Measurements from ENCODE around the gene MXD4.

Gene MXD4

DNA sequence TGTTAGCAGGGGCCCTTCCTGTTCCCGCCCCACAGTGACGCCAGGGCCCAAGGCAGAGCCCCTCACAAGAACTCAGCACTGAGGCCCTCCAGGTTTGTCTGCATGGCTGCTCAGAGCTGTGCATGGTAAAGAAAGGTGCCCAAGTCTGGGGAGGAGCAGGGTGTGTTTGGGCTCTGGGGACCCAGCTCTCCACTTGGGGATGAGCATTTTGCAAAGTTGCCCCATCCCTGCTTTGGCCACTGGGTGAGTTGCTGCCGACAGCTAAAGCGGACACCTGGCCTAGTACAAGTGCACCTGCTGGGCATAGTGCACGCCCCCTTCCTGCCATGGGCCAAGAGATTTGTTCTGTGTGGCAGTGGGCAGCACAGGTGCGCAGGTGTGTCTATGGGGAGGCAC lies 2.0 kb upstream of the MXD4 start:
- DNase-seq (ENCODE audit: low spot score), result no peak

DNA sequence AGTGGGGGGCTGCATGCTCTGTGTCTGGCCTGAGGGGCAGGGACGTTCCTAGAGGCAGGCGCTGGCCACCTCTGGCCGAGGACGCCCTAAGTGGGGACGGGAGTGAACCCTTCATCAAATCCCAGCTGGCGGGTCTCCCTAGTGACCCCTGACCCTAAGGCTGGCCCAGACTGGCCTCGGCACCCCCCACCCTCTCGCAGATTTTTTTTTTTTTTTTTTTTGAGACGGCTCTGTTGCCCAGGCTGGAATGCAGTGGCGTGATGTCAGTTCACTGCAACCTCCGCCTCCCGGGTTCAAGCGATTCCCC lies 988 bp upstream of the MXD4 start:
- no peak for DNase-seq (ENCODE audit: low spot score)

DNA sequence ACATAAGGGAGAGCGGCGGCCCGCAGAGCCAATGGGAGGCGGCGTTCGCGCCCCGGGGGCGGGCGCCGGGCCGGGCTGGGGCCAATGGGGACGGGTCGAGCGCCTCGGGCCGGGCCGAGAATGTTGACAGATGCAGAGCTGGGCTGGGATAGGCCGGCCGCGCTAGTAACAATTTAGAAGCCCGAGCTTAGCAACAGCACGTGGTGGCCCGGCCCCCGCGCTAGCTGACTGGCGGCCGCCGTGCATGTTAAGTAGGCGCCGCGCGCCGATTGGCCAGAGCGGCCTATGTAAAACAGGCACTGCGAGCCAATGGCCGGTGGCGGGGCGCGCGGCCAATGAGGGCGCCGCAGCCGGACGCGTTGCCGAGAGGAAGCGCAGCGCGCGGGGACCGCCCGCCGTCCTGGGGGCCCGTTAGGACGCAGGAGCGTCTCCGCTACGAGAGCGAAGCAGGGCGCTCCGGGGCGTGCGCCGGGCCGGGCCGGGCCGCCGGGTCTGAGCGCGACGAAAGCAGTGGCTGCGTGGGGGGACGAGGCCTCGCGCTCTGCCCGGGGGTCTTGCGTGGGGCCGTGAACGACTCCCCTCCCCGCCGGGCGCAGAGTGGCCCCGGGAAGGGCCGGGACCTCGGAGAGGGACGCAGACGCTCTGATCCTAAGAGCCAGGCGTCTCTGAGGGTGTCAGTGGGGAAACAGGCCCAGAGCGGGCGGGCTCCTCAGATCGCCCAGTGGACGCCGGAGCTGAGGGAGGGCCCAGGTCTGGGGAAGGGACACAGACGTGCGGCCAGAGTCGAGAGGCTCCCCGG lies 435 bp upstream of the MXD4 start:
- peak; percentile 100 for DNase-seq (ENCODE audit: low spot score)

DNA sequence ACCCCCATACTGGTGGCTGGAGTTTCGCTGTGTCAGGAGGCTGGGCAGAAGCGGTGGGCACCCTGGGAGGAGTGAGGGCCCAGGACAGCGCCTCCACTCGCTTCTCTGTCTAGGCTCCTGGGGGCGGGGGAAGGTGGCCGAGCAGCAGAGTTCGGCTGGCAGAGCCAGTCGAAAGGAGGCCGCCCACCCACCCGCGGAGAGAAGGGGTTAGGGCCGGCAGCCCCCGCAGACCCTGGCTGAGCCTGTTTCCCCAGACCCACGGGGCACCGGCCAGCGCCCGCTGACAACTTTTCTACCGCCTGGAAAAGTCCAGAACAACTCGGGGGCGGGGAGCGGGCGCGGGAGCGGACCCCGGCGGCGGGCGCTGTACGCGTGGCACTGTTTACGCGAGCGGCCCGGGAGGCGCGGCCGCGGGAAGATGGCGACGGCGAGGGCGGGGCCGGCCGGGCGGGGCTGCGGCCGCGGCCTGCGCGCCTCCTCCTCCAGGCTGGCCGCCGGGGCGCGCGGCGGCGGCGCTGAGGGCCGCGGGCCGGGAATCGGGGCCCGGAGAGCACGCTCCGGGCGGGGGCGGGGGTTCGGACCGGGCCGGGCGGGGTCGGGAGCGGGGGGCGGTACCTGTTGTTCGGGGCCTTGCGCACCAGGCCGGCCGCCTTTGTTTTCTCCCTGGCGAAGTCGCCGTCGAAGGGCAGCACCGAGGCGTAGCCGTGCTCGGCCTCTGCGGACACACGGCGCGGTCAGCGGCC lies 628 bp downstream of the MXD4 start:
- peak; percentile 61 for DNase-seq (ENCODE audit: low spot score)

DNA sequence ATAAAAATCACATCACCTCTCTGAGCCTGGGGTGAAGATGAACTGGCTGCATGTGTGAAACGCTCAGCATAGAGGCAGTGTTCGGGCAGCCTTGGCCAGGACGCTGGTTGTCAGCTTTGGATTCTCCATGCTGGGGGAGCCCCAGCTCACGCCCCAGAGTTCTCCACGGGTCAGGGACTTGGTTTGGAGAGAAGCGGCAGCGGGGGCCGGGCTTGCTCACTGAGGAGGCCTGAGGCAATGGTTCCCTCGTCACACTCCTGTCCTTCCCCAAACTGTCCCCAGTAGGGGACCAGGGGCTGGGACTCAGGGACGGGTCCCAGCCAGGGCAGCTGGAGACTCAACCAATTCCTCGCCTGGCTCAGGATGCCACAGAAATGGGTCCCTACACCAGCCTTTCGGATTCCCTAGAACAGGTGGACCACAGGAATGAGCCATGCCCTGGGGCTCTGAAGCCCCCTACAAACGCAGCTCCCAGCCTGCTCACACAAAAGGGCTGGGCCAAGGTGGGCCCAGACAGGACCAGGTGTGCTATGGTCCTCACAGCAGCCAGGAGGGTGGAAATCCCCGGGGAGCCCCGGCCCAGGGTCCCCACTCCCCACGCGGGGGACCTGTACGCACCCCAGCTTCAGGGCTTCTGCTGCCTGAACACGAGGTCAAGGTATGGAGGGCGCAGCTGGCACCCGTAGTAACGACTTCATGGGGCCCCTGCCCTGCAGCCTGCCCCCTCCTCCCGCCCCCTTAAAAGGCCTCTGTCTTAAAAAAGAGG lies 1.4 kb downstream of the MXD4 start:
- DNase-seq (ENCODE audit: low spot score), result peak; percentile 11

DNA sequence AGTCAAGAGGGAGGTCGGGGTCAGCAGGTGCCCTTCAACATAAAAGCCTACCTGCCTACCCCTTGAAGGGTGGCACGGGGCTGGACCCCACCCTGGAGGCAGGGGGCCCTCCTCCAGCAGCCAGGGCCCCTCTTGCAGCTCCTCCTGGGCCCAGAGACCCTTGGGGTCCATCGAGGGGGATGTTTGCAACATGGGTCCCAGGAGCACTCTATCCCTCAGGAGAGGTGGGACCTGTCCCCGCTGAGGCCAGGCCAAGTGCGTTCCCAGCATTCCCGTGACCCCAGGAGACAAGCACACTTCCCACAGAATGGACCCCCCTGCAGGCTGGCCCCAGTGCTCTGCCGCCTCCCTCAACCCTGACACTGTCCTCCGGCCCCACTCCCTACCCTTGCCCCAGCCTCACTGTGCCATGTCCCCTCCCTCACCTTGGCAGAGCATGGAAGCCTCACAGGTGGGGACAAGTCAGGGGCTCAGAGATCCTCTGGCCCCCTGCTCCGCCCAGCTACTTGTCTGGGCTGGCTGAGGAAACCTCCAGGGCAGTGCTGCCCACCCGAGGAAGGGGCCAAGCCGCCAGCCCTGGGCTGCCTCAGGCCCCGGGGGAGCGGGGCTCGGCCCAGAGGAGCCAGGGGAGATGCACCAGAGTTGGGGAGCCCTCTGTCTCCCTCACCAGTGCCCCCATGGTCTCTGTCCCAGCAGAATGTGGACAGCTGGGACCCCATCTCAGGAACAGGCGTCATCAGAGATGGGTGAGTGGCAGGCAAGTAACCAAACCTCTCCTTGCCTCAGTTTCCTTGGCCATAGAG lies 2.2 kb downstream of the MXD4 start:
- no peak for DNase-seq (ENCODE audit: low spot score)

DNA sequence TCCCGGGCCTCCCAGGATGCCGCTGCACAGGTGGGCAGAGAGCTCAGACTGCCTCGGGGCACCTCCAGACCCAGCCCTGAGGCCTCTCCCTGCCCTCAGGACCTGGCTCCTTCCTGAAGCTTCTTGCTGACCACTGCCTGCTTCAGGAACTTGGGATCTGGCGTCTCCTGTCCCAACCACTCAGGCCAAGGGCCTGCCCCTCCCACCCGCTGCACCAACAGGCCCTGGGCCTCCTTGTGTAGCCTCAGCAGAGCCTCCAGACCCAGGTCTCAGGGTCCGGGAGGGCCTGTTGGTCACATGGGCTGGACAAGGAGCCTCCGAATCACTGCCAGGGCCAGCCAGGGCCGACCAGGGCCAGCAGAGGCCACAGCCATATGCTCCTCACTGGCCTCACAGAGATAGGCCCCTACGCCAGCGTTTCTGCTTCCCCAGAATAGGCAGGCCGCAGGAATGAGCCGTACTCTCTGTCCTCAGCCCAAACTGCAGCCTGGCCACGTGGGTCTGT lies 2.8 kb downstream of the MXD4 start:
- no peak for DNase-seq (ENCODE audit: low spot score)

DNA sequence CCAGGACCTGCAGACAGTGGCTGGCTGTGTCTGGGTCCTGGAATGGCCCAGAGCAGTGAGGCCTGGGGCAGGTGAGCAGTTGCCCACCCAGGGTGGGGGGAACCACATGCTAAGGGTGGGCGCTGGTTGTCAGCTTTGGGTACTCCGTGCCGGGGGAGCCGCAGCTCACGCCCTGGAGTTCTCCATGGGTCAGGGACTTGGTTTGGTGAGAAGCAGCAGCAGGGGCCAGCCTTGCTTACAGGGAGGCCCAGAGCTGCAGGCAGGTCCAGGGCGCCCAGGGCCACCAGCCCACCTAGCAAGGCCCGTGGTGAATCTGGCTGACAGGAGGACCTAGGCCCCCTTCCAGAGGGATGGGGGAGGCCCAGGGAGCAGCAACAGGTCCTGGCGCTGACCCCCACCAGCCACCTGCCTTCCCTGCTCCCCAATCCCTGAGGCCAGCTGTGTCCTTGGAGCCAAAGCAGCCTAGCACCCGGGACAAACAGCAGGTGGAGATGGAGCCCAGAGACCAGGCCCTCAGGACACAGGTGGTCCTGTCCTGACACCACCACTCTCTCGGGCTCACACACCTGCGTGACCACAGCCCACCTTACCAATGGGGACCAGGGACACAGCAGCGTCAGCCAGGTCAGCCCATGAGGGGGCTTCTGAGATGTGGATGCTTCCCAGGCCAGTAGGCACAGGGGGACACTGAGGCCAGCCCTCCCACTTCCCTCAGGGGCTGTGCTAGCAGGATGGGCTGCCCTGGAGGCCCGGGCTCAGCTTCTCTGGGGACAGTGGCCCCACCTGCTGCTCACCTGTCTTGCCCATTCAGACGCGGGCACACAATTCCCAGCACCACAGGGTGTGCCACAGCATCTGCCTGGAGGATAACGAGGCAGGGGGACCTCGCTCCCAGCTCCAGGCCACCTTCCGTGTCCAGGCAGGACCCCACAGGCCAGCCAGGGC lies 3.5 kb downstream of the MXD4 start:
- no peak for DNase-seq (ENCODE audit: low spot score)

DNA sequence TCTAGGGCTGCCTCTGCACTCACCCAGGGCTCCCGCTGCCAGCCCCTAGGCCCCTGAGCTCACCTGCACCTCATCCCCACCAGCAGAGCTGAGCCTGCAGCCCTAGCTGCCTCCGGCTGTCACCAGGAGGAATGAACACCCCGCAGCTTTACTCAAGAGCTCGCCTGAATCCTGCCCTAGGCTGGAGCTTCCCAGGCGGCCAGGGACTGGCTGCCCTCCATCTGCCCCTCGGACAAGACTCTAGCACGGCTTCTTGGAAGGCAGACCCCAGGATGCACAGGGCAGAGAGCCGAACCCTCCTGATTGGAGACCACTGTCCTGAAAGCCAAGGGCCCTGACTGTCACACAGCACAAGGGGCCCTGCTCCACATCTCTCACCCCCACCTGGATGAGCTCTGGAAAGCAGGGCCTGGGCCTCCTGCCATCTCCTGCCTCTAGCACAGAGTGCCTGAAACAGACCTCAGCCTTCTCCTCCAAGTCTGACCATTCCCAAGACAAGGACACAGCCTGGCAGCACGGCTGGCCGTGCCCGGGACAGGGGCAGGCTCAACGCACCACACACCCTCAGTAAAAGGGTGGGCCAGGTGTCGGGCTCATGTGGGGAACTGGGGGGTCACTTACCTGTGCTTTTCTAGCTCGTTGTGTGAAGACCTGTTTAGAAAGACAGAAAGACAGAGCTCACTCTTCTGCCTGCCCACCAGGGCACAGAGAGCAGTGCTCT lies 4.4 kb downstream of the MXD4 start:
- DNase-seq (ENCODE audit: low spot score), result no peak

DNA sequence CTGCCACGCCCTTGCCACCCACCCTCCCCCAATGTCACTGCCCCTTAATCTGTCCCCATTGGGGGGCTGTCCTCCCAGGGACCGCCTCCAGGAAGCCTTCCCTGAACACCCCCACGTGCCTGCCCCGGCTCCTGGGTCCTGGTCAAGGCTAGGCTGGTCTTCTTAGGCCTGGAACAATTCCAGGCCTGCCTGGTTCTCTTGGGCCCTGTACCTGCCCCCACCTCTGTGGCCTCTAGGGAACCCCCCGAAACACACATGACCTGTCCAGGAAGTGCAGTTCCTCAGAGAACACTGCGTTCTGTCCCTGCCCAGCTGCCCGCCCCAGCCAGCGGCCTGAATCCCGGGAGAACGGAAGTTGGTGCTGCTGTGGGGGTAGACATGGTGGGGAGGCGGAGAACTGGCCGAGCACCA lies 5.1 kb downstream of the MXD4 start:
- no peak for DNase-seq (ENCODE audit: low spot score)

DNA sequence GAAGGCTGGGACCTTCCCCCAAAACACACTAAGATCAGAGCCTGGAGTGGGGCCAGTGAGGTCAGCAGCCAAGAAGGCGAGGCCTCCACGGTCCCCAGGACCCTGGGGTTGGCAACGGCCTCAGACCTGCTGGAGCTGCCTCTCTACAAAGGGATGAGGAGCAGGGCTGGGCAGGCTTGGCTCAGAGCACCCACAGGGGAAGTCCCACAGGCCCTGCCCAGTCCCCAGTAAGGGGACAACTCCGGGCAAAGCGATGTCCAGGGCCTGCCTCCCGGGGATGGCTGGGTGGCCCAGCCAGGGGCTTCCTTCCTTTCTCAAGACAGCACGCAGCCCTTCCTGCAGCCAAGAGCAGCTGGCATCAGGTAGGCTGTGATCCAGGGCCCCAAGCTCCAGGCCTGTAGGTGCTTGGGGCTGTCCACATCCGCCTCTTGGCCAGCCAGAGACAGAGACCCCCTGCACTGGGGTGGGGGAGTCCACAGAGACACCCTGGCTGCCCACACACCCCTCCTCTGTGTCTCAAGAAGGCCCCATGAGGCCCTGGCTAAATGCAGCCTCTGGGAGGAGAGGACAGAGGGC lies 5.7 kb downstream of the MXD4 start:
- DNase-seq (ENCODE audit: low spot score), result no peak

DNA sequence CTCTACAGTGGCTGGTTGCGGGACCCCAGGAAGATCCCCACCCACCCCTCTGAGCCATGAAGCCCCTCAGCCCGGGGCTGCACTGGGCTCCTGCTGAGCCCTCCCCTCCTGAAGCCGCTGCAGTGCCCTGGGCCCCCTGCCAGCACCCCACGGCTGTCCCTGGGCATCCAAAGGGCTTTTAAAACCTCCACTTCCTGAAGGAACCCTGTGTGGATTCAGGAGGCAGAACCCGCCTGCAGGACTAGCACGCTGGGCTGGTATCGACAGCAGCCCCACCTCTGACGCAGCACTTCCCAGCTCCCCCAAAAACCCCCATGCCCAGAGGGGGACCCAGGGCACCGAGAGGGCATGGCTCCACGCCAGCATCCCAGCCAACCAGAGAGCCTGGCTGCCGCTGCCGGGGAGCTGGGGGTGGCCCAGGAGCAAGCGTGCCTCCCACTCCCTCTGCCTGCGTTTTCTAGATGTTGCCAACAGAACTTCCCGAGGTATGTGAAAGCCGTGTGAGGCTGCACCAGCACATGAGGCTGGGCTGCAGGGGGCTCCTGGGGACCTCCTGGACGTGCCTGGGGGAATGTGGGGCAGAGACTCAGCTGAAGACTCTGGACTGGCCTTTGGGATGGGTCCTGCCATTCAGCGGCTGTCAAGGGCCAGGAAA lies 6.3 kb downstream of the MXD4 start:
- no peak for DNase-seq (ENCODE audit: low spot score)

DNA sequence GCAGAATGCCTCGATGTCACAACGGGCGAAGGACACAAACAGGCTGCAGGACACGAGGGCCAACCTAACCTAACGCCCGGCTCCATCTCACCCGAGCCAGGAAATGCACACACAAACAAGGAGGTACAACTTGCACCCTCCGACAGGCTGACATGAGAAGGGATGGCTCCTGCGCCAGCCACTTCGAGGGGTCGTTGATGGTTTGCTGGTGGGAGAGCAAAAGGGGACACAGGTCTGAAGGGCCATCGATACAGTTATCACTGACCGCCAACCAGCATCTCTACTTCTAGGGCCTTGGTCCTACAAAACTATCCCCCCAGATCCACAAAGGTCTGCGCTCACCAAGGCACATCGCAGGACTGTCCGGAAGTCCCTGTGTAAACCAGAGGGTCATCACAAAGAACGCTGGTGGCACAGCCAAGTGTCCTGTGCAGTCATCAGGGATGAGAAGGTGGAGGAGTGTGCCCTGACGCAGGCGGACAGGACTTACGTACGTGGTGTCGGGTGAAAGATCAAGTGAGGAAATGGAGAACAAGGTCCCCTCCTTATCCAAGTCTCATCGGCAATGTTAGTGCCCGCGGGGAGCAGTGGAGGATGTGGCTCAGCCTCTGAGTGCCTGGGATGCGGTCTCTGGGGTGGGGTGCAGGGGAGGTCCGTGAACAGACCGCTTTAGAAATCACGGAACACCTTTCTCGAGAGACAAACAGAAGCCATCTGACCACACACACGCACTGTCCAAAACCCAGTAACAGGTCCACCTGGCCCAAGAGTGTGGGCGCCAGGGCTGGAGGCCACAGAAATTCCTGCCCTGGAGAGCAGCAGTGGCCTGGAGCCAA lies 7.0 kb downstream of the MXD4 start:
- DNase-seq (ENCODE audit: low spot score), result no peak

DNA sequence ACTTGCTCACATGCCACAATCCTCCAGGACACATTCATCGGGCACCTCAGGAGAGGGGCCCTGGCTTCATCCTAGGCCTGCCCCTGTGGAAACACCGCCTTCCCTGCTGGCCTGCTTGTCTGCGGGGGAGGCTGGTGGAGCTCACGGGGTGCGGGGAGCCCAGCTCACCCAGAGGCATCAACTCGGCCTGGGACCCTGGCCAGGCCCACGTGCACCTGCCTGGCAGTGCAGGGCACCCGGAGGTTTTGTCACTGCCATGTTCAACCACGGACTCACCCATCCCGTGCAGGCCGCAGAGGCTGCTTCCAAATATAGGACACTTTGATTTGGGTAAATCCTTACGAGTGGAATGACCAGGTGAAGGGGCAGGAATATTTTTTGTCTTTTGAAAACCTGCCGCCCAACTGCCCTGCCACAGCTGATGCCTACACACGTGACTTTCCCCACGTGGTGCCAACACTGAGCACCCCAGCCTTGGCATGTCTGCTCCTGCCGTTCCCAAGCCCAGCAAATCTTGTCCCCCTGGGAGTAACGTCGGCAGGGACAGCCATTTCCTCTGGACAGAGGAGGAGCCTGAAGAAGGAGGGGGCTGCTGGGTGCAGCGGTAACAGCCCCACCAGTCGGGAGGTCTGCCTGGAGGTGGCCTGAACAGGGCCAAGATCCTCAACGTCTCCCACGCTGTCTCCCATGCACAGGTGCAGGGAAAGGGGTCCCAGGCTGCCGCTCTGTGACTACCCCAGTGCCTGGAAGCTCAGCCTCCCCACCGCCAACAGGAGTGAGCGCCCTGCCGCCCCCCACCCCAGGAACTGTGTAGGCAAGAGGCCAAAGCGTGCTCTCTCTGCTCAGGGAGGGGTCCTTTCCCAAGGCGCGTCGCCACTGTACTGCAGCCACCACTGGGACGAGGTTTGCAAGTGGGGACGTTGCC lies 8.5 kb downstream of the MXD4 start:
- no peak for DNase-seq (ENCODE audit: low spot score)

DNA sequence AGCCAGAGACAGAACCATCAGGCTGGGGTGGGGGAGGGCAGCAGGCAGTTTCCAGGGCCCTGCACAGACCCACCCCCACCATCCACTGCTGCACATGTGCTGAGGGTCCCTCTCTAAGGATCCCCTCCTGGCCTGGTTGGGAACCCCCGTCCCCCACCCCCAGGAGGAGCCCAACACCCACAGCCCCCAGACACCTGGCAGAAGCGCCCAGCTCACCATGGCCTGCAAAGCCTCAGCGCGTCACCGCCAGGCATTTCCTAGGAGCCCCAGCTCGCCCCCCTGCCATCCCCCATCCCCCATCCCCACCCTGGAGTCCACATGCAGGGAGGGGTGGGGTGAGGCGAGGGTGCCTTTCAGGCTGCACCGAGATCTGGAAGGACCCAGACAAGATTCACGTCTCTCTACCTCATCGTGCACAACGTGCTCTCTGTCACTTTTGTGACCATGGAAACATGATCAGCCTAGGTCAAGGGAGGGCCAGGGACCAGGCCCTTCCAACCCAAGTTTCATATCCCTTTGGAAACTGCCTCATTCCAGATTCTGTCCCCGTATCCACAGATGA lies 9.3 kb downstream of the MXD4 start:
- DNase-seq (ENCODE audit: low spot score), result no peak

DNA sequence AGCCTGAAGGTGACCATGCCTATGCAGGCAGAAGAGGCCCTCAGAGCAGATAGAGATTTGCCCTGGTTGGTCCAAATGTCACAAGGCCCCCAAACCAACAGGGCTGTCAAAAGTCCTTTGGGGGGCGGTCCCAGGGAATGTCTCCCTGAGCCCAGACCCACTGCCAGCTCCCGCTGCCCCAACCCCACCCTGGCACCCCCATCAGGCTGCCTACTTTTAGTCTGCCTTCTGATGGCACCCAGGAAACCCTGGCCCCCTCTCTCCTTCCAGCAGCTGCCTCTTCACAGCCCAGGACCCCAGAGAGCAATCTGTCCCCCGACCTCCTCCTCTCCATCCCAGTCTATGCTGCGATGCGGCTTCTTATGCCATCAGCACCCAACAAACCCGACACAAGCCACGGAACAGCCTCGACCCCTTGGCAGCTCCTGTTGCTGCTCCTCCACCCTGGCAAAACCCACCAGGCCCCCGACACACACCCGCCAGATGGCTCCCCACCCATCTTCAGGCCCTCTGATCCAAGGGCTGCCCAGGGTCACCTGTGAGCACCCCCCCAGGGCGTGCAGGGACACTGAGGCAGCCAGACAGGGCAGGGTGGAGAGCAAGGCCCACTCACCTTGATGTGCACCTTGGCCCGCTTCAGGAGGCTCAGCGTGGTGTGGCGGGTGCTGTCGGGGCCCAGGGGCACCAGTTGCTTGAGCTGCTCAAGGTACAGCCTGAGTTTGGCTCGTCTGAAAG lies 9.9 kb downstream of the MXD4 start:
- no peak for DNase-seq (ENCODE audit: low spot score)

Data from kidney tubule cell (primary cell).